Measurements from ENCODE around the gene UIMC1.

Gene UIMC1

DNA sequence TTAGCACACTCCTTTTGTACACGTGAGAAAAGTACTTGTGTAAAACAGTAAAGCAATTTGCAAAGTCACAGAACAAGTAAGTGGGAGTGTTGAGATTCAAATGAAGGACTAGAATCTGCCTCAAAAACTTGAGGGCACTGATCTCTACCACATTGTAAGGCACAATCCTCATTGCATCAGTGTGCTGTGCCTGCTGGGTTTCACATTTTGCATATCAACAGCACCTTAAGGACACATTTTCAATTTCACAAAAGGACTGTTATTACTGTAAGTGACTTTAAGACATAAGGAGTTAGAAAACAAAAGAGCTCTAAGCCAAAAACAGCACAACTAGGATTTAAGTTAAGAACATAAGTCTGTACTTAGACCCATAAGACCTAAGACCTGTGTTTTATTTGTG, 62.8 kb downstream of the UIMC1 start:
- TF ChIP-seq, protein P1, sequence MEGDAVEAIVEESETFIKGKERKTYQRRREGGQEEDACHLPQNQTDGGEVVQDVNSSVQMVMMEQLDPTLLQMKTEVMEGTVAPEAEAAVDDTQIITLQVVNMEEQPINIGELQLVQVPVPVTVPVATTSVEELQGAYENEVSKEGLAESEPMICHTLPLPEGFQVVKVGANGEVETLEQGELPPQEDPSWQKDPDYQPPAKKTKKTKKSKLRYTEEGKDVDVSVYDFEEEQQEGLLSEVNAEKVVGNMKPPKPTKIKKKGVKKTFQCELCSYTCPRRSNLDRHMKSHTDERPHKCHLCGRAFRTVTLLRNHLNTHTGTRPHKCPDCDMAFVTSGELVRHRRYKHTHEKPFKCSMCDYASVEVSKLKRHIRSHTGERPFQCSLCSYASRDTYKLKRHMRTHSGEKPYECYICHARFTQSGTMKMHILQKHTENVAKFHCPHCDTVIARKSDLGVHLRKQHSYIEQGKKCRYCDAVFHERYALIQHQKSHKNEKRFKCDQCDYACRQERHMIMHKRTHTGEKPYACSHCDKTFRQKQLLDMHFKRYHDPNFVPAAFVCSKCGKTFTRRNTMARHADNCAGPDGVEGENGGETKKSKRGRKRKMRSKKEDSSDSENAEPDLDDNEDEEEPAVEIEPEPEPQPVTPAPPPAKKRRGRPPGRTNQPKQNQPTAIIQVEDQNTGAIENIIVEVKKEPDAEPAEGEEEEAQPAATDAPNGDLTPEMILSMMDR (IDR thresholded peaks at IDR 0.05; ENCODE audit: low read depth, low read length, missing control alignments): no peak
- no peak overlapping the region for H3K4me3 ChIP-seq (ENCODE audit: low read depth, low read length)
- DNase-seq (ENCODE audit: low read depth): no peak

DNA sequence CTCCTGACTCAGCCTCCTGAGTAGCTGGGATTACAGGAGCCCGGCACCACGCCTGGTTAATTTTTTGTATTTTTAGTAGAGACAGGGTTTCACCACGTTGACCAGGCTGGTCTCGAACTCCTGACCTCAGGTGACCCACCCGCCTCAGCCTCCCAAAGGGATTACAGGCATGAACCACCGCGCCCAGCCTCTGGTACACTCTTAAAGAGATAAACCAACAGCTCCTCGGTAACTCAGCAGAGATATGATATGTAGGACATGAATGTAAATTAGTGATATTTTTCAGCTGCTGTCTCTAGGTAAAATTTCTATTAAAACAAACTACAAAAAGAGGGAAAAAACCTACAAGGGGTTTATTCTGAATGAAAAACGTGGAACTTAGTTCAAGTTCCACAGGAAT, 64.6 kb downstream of the UIMC1 start:
- H3K4me3 ChIP-seq (ENCODE audit: low read depth, low read length): no peak overlapping the region
- TF ChIP-seq, protein P1 (IDR thresholded peaks at IDR 0.05; ENCODE audit: low read depth, low read length, missing control alignments): no peak
- DNase-seq (ENCODE audit: low read depth): no peak

DNA sequence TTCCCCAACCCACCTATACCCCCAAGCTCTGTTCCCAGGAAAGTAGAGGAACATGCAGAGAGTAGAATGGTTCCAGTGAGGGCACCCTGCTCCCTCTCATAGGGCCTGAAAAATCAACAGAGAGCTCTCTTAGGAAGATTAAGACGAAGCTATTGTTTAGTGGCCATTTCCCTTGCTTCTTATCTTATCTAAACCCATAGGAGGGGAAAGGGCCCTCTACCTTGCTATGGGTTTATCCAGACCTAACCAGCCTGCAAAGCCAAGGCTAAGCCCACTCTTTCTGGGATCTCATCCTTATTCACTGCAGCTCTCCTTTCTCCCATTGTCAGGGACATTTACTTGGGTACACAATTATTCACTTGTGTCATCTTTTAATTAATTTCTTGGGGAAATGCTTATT, 68.1 kb downstream of the UIMC1 start:
- no peak for DNase-seq (ENCODE audit: low read depth)
- no peak overlapping the region for H3K4me3 ChIP-seq (ENCODE audit: low read depth, low read length)
- TF ChIP-seq, protein P1 (IDR thresholded peaks at IDR 0.05; ENCODE audit: low read depth, low read length, missing control alignments): no peak

DNA sequence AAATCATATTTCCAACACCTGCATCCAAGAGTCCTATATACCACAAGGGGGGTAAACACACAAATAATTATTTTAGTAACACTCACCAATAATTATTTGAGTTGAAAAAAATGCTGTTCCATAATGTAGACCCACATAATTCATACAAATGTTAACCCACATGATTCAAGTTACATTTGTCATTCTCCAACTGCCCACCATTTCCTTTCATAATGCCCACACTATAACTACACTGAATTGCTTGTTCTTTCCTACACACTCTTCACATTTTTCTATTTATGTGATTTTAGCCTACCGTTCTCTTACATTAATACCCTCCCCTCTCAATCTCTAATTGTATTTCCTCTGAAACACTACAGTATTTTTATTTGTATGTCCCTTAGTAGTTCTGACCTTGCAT, 71.6 kb downstream of the UIMC1 start:
- no peak for DNase-seq (ENCODE audit: low read depth)
- no peak overlapping the region for H3K4me3 ChIP-seq (ENCODE audit: low read depth, low read length)
- TF ChIP-seq, protein P1 (IDR thresholded peaks at IDR 0.05; ENCODE audit: low read depth, low read length, missing control alignments): no peak

DNA sequence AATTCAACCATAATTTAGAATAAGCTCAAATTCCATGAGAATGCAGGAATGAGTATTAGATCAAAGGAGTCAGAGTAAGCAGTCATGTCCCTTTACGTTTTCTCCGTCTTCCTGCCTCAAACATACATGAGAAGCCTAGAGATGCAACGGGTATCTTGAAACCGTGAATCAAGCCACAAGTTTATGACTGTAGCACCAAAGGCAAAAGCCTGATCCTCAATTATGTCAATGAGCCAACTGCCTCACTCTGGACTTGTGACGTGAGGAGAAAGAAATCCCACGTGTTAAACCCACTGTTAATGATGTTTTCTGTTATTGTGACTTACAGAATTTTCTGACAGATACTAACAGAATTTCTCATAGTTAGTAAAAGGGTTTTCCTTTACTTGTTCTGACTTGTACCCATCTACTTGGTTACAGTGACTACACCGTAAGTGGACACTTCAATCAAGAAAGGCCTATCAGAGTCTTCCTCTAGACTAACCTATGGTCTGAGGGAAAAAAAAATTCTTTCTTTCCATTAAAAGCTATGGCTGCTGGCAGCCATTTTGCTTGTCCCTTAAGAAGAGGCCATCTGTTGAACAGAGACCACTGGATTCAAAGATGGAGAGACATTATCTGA, 72.2 kb downstream of the UIMC1 start:
- no peak overlapping the region for H3K4me3 ChIP-seq (ENCODE audit: low read depth, low read length)
- TF ChIP-seq, protein P1 (IDR thresholded peaks at IDR 0.05; ENCODE audit: low read depth, low read length, missing control alignments): no peak
- no peak for DNase-seq (ENCODE audit: low read depth)

DNA sequence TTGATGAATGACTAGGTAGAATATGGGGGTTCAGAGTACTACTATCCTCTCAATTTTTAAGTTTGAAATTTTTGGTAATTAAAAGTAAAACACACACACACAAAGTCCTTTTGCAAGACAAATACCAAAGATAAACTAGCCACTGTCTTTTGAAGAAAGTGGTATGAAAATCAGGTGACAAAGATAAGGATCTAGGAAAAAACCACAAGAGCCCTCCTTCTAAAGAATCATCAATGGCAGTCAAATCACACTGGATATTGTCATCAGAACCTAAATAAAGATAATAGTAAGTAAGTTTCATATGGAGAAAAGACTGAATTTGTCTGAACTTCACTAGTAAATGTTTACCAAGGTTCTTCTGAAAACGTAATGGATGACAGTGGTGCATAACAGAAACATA, 76.9 kb downstream of the UIMC1 start:
- DNase-seq (ENCODE audit: low read depth): no peak
- no peak overlapping the region for H3K4me3 ChIP-seq (ENCODE audit: low read depth, low read length)
- TF ChIP-seq, protein P1 (IDR thresholded peaks at IDR 0.05; ENCODE audit: low read depth, low read length, missing control alignments): no peak

DNA sequence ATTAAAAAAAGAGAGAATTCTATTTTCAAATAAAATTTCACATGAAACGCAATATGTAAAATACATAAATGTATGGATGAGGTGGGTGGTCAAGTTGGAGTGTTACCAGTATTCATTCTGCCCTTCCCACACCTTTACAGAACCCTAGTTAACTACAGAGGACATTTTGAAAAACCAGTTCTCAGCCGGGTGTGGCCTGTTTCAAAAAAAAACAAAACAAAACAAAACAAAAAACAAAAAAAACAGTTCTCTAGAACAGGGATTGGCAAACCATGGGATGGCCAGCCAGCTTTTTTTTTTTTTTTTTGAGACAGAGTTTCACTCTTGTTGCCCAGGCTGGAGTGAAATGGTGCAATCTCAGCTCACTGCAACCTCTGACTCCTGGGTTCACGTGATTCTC, 79.0 kb downstream of the UIMC1 start:
- H3K4me3 ChIP-seq (ENCODE audit: low read depth, low read length): no peak overlapping the region
- DNase-seq (ENCODE audit: low read depth): no peak
- TF ChIP-seq, protein P1 (IDR thresholded peaks at IDR 0.05; ENCODE audit: low read depth, low read length, missing control alignments): no peak
